Ectodermal cell (in vitro differentiated cells): Measurements from ENCODE around the gene ITGAX.

Source experiments
- H3K27ac ChIP-seq: 2 replicates; pipeline ENCODE4 v1.7.0; 2013; ENCODE audit warnings: mild to moderate bottlenecking, low read depth, low read length; ENCODE audit not compliant: insufficient read depth, poor library complexity, severe bottlenecking
- H3K27me3 ChIP-seq: 2 replicates; pipeline ENCODE4 v1.7.0; 2013; ENCODE audit warnings: mild to moderate bottlenecking, low read length; ENCODE audit not compliant: insufficient read depth, control insufficient read depth, poor library complexity, severe bottlenecking
- H3K36me3 ChIP-seq: one replicate; pipeline ENCODE4 v1.7.0; 2013; ENCODE audit warnings: low read length; ENCODE audit not compliant: control insufficient read depth, insufficient read depth
- H3K4me1 ChIP-seq: one replicate; pipeline ENCODE4 v1.7.0; 2013; ENCODE audit warnings: low read length; ENCODE audit not compliant: control insufficient read depth, insufficient read depth
- H3K4me3 ChIP-seq: 2 replicates; pipeline ENCODE4 v1.7.0; 2013; ENCODE audit warnings: low read depth, low read length, control low read depth; ENCODE audit not compliant: insufficient read depth
- H3K9me3 ChIP-seq: 2 replicates; pipeline ENCODE4 v1.7.0; 2013; ENCODE audit warnings: mild to moderate bottlenecking, low read length, moderate library complexity; ENCODE audit not compliant: control insufficient read depth
- WGBS, 2 experiments: methylation state at CpG; one replicate each; pipeline ENCODE4 v1.1.7; 2013; ENCODE audit warnings: missing lambda C conversion rate in 2 of 2; 5-methylcytosine and 5-hydroxymethylcytosine counted together

ITGAX gene

DNA sequence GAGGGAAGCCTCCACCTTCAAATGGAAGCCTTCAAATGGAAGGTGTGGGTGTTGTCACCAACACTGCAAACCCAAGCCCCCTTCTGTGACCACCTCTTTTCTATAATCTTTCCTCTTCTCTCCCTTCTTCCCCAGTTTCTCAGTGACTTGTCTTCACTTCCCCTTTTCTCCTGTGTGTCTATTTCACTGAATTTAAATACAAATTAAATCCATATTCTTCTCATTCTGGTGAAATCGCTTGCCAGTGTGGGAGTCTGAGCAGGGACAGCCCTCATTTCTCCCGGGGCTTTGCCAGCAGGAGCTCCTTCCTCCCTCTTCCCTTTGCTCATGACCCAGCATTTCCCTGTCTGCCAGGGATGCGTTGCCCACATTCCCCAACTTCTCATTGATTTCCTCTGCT is 6.4 kb upstream of the ITGAX start:
- WGBS, 2 experiments: 72 to 73% methylated on average over 3 of the region's 3 CpGs
- Histone ChIP-seq H3K4me3 (no peak overlapping the region), H3K9me3 (no peaks in the 10 kb centered on the region), H3K36me3 (no peaks in the 10 kb centered on the region), H3K27me3 (no peaks in the 10 kb centered on the region), H3K4me1 (no peaks in the 10 kb centered on the region), H3K27ac (no peak overlapping the region)

- Histone ChIP-seq H3K36me3 (no peaks in the 10 kb centered on the region), H3K9me3 (no peaks in the 10 kb centered on the region), H3K27ac (no peak overlapping the region), H3K27me3 (no peaks in the 10 kb centered on the region), H3K4me1 (no peaks in the 10 kb centered on the region), H3K4me3 (no peak overlapping the region)
- WGBS, 2 experiments: 84 to 86% methylated on average over 12 of the region's 12 CpGs
These were observed 4.5 kb upstream of the ITGAX start for GRCh38 chr16:31350275-31351005.

GRCh38 chr16:31351246-31351941 is 3.6 kb upstream of the ITGAX start:
- no peaks in the 10 kb centered on the region for H3K4me1 ChIP-seq
- H3K36me3 ChIP-seq: no peaks in the 10 kb centered on the region
- 86% methylated on average over 19 of the region's 19 CpGs for WGBS, 2 experiments
- no peak overlapping the region for H3K4me3 ChIP-seq
- H3K27ac ChIP-seq: no peak overlapping the region
- no peaks in the 10 kb centered on the region for H3K27me3 ChIP-seq
- H3K9me3 ChIP-seq: no peaks in the 10 kb centered on the region

- no peaks in the 10 kb centered on the region for H3K27me3 ChIP-seq
- H3K4me1 ChIP-seq: no peaks in the 10 kb centered on the region
- H3K36me3 ChIP-seq: no peaks in the 10 kb centered on the region
- H3K9me3 ChIP-seq: no peaks in the 10 kb centered on the region
- H3K27ac ChIP-seq: no peak overlapping the region
- WGBS, 2 experiments: 77 to 85% methylated on average over 5 to 6 of the region's 6 CpGs
- no peak overlapping the region for H3K4me3 ChIP-seq
These were observed 3.0 kb upstream of the ITGAX start for GRCh38 chr16:31351942-31352325.

- no peaks in the 10 kb centered on the region for H3K27me3 ChIP-seq
- H3K36me3 ChIP-seq: no peaks in the 10 kb centered on the region
- H3K9me3 ChIP-seq: no peaks in the 10 kb centered on the region
- WGBS, 2 experiments: 93 to 94% methylated on average over 22 of the region's 22 CpGs
- no peaks in the 10 kb centered on the region for H3K4me1 ChIP-seq
- no peak overlapping the region for H3K4me3 ChIP-seq
- H3K27ac ChIP-seq: no peak overlapping the region
These were observed 2.4 kb upstream of the ITGAX start for GRCh38 chr16:31352376-31353115.

- H3K27ac ChIP-seq: no peak overlapping the region
- 93 to 94% methylated on average over 14 of the region's 14 CpGs for WGBS, 2 experiments
- H3K9me3 ChIP-seq: no peaks in the 10 kb centered on the region
- H3K27me3 ChIP-seq: no peaks in the 10 kb centered on the region
- no peak overlapping the region for H3K4me3 ChIP-seq
- H3K4me1 ChIP-seq: no peaks in the 10 kb centered on the region
- no peaks in the 10 kb centered on the region for H3K36me3 ChIP-seq
These were observed 590 bp downstream of the ITGAX start for GRCh38 chr16:31355431-31356100.

DNA sequence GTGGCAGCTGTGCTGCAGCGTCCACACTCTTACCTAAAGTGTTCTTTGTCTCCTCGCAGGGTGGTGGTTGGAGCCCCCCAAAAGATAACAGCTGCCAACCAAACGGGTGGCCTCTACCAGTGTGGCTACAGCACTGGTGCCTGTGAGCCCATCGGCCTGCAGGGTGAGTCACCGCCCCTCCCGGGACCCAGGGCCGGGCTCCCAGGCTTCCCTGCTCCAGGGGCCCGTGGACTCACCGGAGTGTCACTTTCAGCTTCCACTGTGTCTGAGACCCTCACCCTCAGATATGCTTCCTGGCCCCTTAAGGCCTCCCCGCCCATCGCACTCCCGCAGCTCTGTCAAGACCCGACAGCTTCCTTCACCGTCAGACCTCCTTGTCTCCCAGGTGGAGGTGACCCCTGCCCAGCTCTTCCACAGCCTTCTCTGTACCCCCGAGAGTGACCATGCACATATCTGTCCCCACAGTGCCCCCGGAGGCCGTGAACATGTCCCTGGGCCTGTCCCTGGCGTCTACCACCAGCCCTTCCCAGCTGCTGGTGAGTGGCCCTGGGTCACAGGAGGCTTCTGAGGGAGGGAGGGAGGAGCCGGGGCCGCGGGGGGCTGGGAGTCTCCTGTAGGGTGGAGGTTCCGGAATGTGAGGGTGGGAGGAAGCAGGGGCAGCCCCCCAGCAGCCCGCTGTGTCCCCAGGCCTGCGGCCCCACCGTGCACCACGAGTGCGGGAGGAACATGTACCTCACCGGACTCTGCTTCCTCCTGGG is 1.8 kb downstream of the ITGAX start:
- Histone ChIP-seq H3K27me3 (no peaks in the 10 kb centered on the region), H3K4me3 (no peak overlapping the region), H3K9me3 (no peaks in the 10 kb centered on the region), H3K27ac (no peak overlapping the region), H3K36me3 (no peaks in the 10 kb centered on the region), H3K4me1 (no peaks in the 10 kb centered on the region)
- 80 to 84% methylated on average over 28 of the region's 28 CpGs for WGBS, 2 experiments

DNA sequence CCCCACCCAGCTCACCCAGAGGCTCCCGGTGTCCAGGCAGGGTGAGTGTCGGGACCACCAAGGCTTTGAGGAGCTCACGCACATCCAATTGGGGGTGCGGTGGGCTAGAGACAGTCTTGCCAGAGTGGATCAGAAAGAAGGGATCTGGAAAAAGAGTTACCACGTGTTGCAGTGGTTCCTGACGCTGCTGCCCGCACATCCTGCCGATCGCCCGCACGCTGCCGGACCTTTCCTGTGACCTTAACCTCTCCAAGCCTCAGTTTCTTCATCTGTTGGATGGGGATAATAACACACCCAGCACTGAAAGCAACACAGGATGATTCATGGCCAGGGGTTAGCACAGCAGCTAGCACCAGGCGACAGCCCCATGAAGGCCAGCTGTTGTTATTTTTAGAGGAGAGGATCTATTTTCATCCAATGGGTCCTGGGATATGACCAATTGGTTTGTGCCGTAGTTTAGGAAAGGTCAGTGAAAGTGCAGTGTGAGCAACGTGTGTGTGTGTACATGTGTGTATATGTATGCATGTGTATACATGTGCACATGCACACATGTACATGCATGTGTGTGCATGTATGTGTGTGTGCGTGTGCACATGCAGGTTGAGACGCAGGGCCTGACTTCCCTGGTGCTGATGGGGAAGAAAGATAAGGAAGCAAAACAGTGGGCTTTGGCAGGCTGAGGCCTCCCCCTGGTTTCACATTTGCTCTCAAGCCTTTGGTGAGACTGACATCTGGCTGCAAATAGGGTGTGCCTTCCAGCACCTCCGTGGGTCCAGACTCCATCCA is 2.5 kb downstream of the ITGAX start:
- Histone ChIP-seq H3K4me3 (no peak overlapping the region), H3K27me3 (no peaks in the 10 kb centered on the region), H3K36me3 (no peaks in the 10 kb centered on the region), H3K4me1 (no peaks in the 10 kb centered on the region), H3K9me3 (no peaks in the 10 kb centered on the region), H3K27ac (no peak overlapping the region)
- 92 to 93% methylated on average over 18 of the region's 18 CpGs for WGBS, 2 experiments

GRCh38 chr16:31360251-31360650 is 5.3 kb downstream of the ITGAX start:
- Histone ChIP-seq H3K4me1 (no peaks in the 10 kb centered on the region), H3K36me3 (no peaks in the 10 kb centered on the region), H3K27ac (no peak overlapping the region), H3K4me3 (no peak overlapping the region), H3K9me3 (no peaks in the 10 kb centered on the region), H3K27me3 (no peaks in the 10 kb centered on the region)
- 89 to 90% methylated on average over 7 of the region's 7 CpGs for WGBS, 2 experiments
